GM21529 (cell line): Measurements from ENCODE around the gene ZNF281.
"Not testable (repeated sequence)": the region's sequence is repeated elsewhere in the genome, so short reads cannot be mapped to it uniquely, and the experiment has no call there.

Experiments used
- ATAC-seq: cut with Tn5 transposase; IDR thresholded peaks from one replicate; pipeline ENCODE4 v1.9.1; 2021; ENCODE audit not compliant: unreplicated experiment

ZNF281 gene

GRCh38 chr1:200429221-200429751, 19.4 kb upstream of the ZNF281 start:
- ATAC-seq: no peak

- no peak for ATAC-seq
Measured at GRCh38 chr1:200428482-200429205, 18.8 kb upstream of the ZNF281 start.

- ATAC-seq: no peak
Measured at GRCh38 chr1:200427744-200428143, 17.9 kb upstream of the ZNF281 start.

GRCh38 chr1:200426196-200426595, 16.4 kb upstream of the ZNF281 start:
- no peak for ATAC-seq

GRCh38 chr1:200423235-200423634, 13.4 kb upstream of the ZNF281 start:
- ATAC-seq: no peak

- no peak for ATAC-seq
Measured at GRCh38 chr1:200422211-200422610, 12.4 kb upstream of the ZNF281 start.

GRCh38 chr1:200415789-200416593, 6.2 kb upstream of the ZNF281 start:
- peak; percentile 83 for ATAC-seq

- peak; percentile 64 for ATAC-seq
Measured at GRCh38 chr1:200415227-200415626, 5.4 kb upstream of the ZNF281 start.

GRCh38 chr1:200414657-200415056, 4.8 kb upstream of the ZNF281 start:
- ATAC-seq: no peak

- not testable (repeated sequence) for ATAC-seq
Measured at GRCh38 chr1:200413766-200414165, 3.9 kb upstream of the ZNF281 start.

GRCh38 chr1:200411406-200412257, 1.8 kb upstream of the ZNF281 start:
- no peak for ATAC-seq

GRCh38 chr1:200410566-200410878, 686 bp upstream of the ZNF281 start:
- ATAC-seq: peak; percentile 9

- ATAC-seq: peak; percentile 26
Measured at GRCh38 chr1:200409203-200409760, 554 bp downstream of the ZNF281 start.

GRCh38 chr1:200406161-200406797, 3.6 kb downstream of the ZNF281 start:
- ATAC-seq: no peak

GRCh38 chr1:200405264-200405663, 4.6 kb downstream of the ZNF281 start:
- ATAC-seq: no peak

- no peak for ATAC-seq
Measured at GRCh38 chr1:200401708-200402107, 8.1 kb downstream of the ZNF281 start.

GRCh38 chr1:200401263-200401662, 8.6 kb downstream of the ZNF281 start:
- no peak for ATAC-seq

- ATAC-seq: no peak
Measured at GRCh38 chr1:200400556-200400955, 9.3 kb downstream of the ZNF281 start.

- no peak for ATAC-seq
Measured at GRCh38 chr1:200399860-200400259, 10.0 kb downstream of the ZNF281 start.

GRCh38 chr1:200398373-200398772, 11.5 kb downstream of the ZNF281 start:
- ATAC-seq: no peak
